Adrenal gland (tissue), 12 donors: ENCODE measurements around the gene AJM1. TPM values are rescaled to one million over a fixed set of nuclear protein-coding genes. Genes with fewer than 3 reads are reported as not detected.

Experiments used
- DNase-seq, 7 donors: peaks; one replicate each; pipeline ENCODE4 v3.0.0-alpha.2; 2019 to 2020
- H3K27ac ChIP-seq, 5 donors: fragments of 200-600 bp; sonication (generic) in 4 of 5; 1 replicate in 3 of 5; 2 replicates in 2 of 5; pipeline versions ENCODE4 v1.5.1 to v1.8.0; 2016 to 2020; ENCODE audit warnings: mild to moderate bottlenecking in 1 of 5
- H3K27me3 ChIP-seq: fragments of 200-600 bp; 2 replicates; pipeline ENCODE4 v1.8.0; 2021
- H3K36me3 ChIP-seq, 2 donors: fragments of 200-600 bp; replicated peaks in 1 of 2; 1 replicate in 1 of 2; 2 replicates in 1 of 2; pipeline versions ENCODE4 v1.5.1 to v1.8.0; 2018 to 2022
- H3K4me1 ChIP-seq, 2 donors: fragments of 200-600 bp; replicated peaks in 1 of 2; 1 replicate in 1 of 2; 2 replicates in 1 of 2; pipeline versions ENCODE4 v1.5.1 to v1.8.0; 2018 to 2021
- H3K4me3 ChIP-seq, 4 donors: fragments of 200-600 bp; sonication (generic) in 3 of 4; one replicate each; pipeline ENCODE4 v1.5.1; 2016 to 2018
- H3K9me3 ChIP-seq, 3 donors: fragments of 200-600 bp; sonication (generic) in 1 of 3; replicated peaks in 1 of 3; 1 replicate in 2 of 3; 2 replicates in 1 of 3; pipeline versions ENCODE4 v1.5.1 to v1.8.0; 2016 to 2021
- CTCF ChIP-seq, 6 experiments: fragments of 450-650 bp in 4 of 6; fragments of 200-600 bp in 2 of 6; sonication (generic) in 1 of 6; IDR thresholded peaks; 1 replicate in 5 of 6; 2 replicates in 1 of 6; pipeline versions ENCODE4 v1.5.1 to v1.8.0; 2016 to 2021; ENCODE audit warnings: antibody characterized with exemption in 6 of 6, mild to moderate bottlenecking in 2 of 6, moderate library complexity in 1 of 6
- POLR2A ChIP-seq, 2 donors: fragments of 450-650 bp; IDR thresholded peaks; one replicate each; pipeline ENCODE4 v1.6.1; 2017; ENCODE audit warnings: antibody characterized with exemption in 2 of 2, mild to moderate bottlenecking in 2 of 2, moderate library complexity in 1 of 2
- WGBS, 4 donors: extraction: QIAGEN DNeasy Blood & Tissue Kit in 2 of 4; methylation state at CpG; one replicate each; pipeline versions ENCODE4 v1.1.5 to v1.1.7; 2013 to 2017; 5-methylcytosine and 5-hydroxymethylcytosine counted together
- intact Hi-C, 2 donors: fragments of 100-400 bp; cut with DNase I; formaldehyde crosslinking; loops; one replicate each; pipeline versions ENCODE4 v1.14.1 to v1.15.0; 2022 to 2023
- polyA plus RNA-seq, 3 donors: library from polyadenylated mRNA; stranded (reverse); fragments of 200-250 nt in 2 of 3; fragments of 350-450 nt in 1 of 3; fragmentation: Illumina TruSeq in 1 of 3; extraction: RNeasy Lipid Tissue Mini Kit (QIAGEN cat#74804) in 1 of 3; gene quantifications; one replicate each; pipeline ENCODE4 v1.2.3, GENCODE V29; 2013 to 2014
- total RNA-seq, 9 donors: library from RNA; depleted of rRNA in 4 of 9; stranded (reverse); fragments of >200 nt in 4 of 9; fragments of 120-200 nt in 1 of 9; fragmentation: NEBNext Ultra II Directional in 1 of 9; extraction: Animal tissue kit (Norgen Biotek cat#: 25700) in 1 of 9; gene quantifications; one replicate each; pipeline versions ENCODE4 v1.1.0 to v1.2.4, GENCODE V29; 2013 to 2023
- donor health status: healthy with polysubstance abuse.
- donor health status: Bipolar disorder and iron deficiency.
- donor health status: DM: yes; HTN: yes; CAD: no.
- donor health status: DM: no; HTN: no; CAD: no.
- donor health status: DM: no; HTN: no; CAD: no.
- donor health status: DM: yes; HTN: yes; CAD: no.

Gene AJM1
- total and polyA plus RNA-seq, 12 donors = 0.33 to 13.7 (median 3.3) TPM

DNA sequence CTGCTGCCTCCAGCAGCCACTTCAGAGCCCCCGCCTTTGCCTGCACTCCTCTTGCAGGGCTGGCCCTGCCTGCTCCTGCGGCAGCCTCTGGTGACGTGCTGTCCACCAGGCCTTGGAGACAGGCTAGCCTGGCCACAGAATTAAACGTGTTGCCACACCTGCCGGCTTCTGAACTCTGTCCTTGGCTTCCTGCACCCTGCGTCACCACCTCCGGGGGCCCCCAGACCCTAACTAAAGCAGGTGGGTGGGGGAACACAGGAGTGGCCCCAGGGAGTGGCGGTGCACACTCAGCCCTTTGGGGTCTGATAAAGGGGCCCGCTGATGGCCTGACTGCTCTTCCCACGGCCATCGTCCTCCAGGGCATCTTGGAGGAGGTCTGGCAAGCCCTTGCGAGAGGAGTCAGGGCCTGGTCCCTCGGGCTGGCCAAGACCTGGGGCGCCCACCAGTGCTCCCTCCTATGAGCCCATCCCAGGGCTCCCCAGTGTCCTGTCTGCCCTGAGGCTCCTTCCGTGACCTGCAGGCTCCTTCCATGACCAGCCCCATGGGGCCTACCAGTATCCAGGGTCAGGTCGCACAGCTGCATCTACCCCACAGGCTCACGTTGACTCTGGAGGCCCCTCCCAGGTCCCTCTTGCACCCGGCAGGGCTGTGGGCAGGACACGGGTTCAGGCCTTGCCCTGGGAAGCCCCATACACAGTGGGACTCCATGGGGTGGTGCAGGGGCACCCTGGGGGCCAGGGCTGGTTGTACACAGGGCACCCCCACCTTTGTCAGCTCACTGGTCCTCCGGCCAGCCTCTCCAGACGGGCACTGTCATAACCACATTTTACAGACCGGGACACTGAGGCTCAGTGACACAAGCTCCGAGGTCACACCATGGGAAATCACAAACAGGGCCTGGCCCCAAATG lies 8.8 kb downstream of the AJM1 start:
- Histone ChIP-seq H3K4me3 (no peak overlapping the region), H3K27me3 (no peaks in the 10 kb centered on the region), H3K4me1 (peaks cover 14 to 25% of the 10 kb centered on the region in 2 donors), H3K27ac (peak overlapping the region in 1 of 5 donors; percentile 62), H3K36me3 (peaks cover 0 to 10% of the 10 kb centered on the region in 2 donors), H3K9me3 (no peaks in the 10 kb centered on the region)
- 81 to 86% (median 83%) methylated on average over 9 to 23 of the region's 23 CpGs for WGBS, 4 donors
- TF ChIP-seq CTCF (IDR thresholded peaks at IDR 0.05) = no peak
- TF ChIP-seq POLR2A (IDR thresholded peaks at IDR 0.05) = no peak
- DNase-seq = peak in 3 of 7 donors; percentile 31 to 40 (median 36)
- intact Hi-C loops = loop anchor here in 1 of 2 donors (10.0 kb wide), 1 partner anchor 94 kb away; the partner anchor contains the start of genes C8G and FBXW5

DNA sequence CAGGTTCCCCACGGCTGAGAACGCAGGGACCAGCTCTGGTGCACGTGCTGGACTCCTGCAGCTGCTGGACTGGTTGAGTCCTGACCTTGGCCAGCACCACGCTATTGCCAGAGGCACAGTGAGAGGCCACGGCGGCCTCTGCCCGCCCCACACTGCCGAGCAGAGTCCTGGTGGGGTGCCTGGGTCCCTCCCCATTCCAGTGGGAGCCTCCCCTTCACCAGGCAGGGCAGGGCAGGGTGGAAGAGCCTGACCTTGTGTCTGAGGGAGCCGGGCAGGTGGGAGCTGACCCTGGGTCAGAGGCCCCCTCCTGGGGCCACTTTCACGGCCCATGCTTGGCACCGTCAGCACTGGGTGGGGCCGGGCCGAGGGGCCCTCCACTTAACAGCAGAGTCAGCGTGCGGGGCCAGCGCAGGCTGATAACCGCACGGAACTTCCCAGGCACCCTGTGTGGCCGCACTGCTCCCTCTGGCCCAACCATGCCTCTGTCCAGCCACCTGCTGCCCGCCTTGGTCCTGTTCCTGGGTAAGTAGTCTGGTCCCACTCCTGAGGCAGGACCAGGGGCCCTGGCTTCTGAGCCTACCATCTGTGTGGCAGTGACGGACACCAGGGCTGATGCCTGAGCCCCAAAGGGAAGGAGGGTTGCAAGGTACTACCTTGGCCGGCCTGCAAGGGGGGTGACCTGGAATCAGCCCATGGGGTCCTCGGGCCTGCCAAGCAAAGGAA lies 9.8 kb downstream of the AJM1 start, which contains the start of gene MAMDC4:
MAMDC4 (plus strand) TSS at position 406 of the 723 bp plus-strand sequence; CDS start at position 477, 71 bp downstream.
- Histone ChIP-seq H3K27ac (peak within 1 kb of the TSS in 1 of 5 donors; percentile 62), H3K27me3 (no peaks in the 10 kb centered on the region), H3K4me3 (no peak within 1 kb of the TSS), H3K36me3 (peaks cover 0 to 10% of the 10 kb centered on the region in 2 donors), H3K9me3 (no peaks in the 10 kb centered on the region), H3K4me1 (peaks cover 14 to 25% of the 10 kb centered on the region in 2 donors)
- 40 to 56% (median 45%) methylated on average over 1 to 23 of the region's 23 CpGs for WGBS, 4 donors
- TF ChIP-seq CTCF (IDR thresholded peaks at IDR 0.05) (no peak), POLR2A (IDR thresholded peaks at IDR 0.05) (peak in 1 of 2 donors; percentile 35)
- DNase-seq = peak; percentile 53 to 90 (median 80)
- intact Hi-C loops = loop anchor here in 1 of 2 donors (10.0 kb wide), 1 partner anchor 93 kb away; the partner anchor contains the start of genes C8G and FBXW5

- Histone ChIP-seq H3K27ac (no peak overlapping the region), H3K36me3 (peaks cover 0 to 10% of the 10 kb centered on the region in 2 donors), H3K27me3 (no peaks in the 10 kb centered on the region), H3K4me1 (peaks cover 14 to 25% of the 10 kb centered on the region in 2 donors), H3K9me3 (no peaks in the 10 kb centered on the region), H3K4me3 (no peak overlapping the region)
- intact Hi-C loops = loop anchor here in 1 of 2 donors (10.0 kb wide), 1 partner anchor 92 kb away; the partner anchor contains the start of genes C8G and FBXW5
- 80 to 88% (median 86%) methylated on average over 8 to 29 of the region's 29 CpGs for WGBS, 4 donors
- peak in 6 of 7 donors; percentile 10 to 52 (median 25) for DNase-seq
- no peak for TF ChIP-seq POLR2A (IDR thresholded peaks at IDR 0.05)
- TF ChIP-seq CTCF (IDR thresholded peaks at IDR 0.05) = no peak
Measured at GRCh38 chr9:136852664-136853595, 10.7 kb downstream of the AJM1 start.
